HG02763 (cell line): ENCODE measurements around the gene PRKAR2A.
A peak's percentile ranks its signal among the peaks of the same experiment; 100 is the strongest.
"Not testable (repeated sequence)": the region's sequence is repeated elsewhere in the genome, so short reads cannot be mapped to it uniquely, and the experiment has no call there.

Source experiments
- ATAC-seq: cut with Tn5 transposase; IDR thresholded peaks from one replicate; pipeline ENCODE4 v1.9.1; 2021; ENCODE audit warnings: mild to moderate bottlenecking, moderate library complexity; ENCODE audit not compliant: unreplicated experiment

PRKAR2A gene

DNA sequence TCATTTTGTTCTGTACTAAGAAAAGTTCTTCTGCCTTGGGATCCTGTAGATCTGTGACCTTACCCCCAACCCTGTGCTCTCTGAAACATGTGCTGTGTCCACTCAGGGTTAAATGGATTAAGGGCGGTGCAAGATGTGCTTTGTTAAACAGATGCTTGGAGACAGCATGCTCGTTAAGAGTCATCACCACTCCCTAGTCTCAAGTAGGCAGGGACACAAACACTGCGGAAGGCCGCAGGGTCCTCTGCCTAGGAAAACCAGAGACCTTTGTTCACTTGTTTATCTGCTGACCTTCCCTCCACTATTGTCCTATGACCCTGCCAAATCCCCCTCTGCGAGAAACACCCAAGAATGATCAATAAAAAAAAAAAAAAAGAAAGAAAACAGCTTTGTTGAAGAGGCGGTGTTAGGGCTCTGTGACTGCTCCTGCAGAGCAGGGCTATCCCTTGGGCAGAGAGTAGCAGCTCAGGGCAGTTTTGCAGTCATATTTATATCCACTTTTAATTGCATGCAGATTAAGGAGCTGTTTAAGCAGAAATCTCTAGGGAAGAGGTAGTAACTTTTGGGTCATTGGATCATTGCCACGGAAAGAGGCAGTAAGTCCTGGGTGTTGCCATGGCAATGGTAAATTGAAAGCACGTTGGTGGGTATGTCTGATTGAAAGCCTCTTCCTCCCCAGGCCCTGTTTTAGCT is 112.5 kb downstream of the PRKAR2A start:
- ATAC-seq = not testable (repeated sequence)

DNA sequence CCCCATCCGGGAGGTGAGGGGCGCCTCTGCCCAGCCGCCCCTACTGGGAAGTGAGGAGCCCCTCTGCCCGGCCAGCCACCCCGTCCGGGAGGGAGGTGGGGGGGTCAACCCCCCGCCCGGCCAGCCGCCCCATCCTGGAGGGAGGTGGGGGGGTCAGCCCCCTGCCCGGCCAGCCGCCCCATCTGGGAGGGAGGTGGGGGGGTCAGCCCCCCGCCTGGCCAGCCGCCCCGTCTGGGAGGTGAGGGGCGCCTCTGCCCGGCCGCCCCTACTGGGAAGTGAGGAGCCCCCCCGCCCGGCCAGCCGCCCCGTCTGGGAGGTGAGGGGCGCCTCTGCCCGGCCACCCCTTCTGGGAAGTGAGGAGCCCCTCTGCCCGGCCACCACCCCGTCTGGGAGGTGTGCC is 113.1 kb downstream of the PRKAR2A start:
- ATAC-seq = not testable (repeated sequence)

DNA sequence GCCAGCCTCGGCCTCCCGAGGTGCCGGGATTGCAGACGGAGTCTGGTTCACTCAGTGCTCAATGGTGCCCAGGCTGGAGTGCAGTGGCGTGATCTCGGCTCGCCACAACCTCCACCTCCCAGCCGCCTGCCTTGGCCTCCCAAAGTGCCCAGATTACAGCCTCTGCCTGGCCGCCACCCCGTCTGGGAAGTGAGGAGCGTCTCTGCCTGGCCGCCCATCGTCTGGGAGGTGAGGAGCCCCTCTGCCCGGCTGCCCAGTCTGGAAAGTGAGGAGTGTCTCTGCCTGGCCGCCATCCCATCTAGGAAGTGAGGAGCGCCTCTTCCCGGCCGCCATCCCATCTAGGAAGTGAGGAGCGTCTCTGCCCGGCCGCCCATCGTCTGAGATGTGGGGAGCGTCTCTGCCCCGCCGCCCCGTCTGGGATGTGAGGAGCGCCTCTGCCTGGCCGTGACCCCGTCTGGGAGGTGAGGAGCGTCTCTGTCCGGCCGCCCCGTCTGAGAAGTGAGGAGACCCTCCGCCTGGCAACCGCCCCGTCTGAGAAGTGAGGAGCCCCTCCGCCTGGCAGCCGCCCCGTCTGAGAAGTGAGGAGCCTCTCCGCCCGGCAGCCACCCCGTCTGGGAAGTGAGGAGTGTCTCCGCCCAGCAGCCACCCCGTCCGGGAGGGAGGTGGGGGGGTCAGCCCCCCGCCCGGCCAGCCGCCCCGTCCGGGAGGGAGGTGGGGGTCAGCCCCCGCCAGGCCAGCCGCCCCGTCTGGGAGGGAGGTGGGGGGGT is 113.7 kb downstream of the PRKAR2A start:
- not testable (repeated sequence) for ATAC-seq

DNA sequence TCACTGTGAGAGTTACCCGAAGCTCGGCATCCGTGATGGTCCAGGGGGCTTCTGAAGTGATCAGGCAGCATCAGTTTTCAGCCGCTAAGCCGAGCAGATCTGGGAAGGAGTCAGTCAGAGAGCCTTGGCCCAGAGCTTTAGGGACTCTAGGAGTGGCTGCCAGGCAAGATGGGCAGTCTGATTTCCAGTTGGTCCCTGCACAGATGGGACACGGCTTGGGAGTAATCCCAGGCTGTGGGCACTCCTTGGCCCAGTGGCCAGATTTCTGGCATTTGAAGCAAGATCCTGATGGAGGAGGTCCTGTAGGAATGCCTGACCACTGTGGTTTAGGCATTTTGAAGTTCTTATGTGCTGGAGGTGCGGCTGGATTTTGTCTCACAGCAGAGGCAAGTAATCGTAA is 120.2 kb downstream of the PRKAR2A start:
- ATAC-seq = no peak

DNA sequence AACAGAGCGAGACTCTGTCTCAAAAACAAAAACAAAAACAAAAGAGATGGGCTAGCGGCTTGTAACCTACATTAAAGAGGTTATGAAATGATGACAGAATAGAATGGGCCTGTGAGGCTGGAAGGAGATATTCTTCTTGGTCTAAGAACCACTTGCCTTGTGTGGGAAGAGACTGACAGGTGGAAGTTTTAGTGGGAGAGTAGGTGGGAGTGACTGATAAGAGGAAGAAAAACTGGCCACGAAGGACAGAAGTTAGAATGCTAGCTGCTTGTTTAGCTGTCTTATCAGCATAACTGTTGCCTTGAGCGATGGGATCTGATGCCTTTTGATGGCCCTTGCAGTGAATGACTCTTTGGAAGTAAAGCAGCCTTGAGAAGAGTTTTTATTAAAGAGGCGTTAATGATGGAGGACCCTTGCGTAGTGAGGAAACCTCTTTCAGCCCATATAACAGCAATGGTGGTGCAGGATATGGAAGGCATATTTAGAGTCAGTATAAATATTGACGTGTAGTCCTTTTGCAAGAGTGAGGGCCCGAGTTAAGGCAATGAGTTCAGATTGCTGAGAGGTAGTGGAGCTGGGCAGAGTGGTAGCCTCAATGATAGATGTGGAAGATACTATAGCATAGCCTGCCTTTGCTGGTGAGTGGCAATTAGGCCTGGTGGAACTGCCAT is 122.4 kb downstream of the PRKAR2A start:
- not testable (repeated sequence) for ATAC-seq

DNA sequence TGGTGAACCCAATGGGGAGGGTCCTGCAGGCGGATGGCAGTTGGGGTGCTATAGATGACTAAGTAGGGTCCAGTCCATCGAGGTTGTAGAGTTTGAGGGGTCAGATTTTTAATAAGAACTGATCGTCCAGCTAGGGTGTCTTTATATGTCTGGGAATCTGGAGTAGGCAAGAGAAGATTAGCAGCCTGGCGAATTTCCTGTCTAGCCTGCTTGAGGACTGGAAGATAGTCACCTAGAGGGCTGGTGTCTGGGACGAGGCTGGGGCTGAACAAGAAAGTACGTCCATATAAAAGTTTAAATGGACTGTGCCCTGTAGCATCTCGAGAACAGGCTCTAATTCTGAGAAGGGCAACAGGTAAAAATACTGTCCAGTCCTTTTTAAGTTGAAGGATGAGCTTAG is 123.9 kb downstream of the PRKAR2A start:
- ATAC-seq = no peak

DNA sequence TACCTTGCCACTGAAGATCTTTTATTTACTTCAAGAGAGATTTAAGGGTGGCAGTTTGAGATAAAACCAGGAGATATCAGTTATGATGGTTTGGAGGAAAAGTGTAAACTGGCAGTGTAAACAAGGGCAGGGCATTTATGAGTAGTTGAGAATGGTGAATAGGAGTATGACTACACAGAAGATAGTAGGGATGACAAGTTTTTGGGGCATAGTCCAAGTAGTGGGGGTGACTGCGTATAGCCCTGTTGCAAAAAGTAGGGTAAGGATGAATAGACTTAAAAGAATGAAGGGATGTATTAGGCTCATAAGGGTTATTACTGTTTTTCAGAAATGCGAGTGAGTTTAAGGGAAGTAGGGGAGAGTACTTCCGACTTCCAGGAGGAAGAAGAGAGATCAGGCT is 124.4 kb downstream of the PRKAR2A start:
- not testable (repeated sequence) for ATAC-seq

DNA sequence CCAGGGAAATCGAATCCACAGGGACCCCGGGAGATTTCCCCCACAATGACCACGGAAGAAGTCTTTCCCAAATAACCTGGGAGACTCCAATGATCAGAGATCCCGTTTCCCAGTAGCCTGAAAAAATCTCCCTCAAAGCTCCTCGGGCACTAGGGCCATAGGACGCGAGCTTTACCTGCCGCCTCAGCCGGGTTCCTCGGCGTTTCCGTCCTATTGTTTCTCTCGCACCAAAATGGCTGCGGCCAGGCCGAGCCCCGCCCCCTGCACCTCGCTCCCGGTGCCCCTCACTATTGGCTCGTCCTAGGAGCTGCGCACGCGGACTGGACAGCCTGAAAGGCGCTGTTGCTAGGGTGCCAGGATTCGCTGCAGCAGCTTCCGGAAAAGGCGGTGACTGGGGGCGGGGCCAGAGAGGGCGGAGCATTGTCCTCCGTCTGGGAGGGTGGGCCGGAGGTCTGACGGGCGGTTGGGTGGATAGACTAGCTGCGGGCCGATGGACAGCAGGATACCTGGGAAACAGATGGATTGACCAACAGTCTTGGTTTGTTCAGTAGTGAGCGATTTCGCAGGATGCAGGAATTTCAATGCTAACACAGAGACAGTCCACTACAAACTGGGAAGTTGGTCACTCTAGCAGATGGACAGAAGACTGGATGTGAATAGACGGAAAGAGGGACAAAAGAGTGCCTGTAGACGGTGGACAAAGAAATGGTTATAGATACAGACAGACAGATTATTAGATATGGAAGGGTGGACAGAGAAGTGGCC is 130.5 kb downstream of the PRKAR2A start, which contains the start of gene IP6K2:
Gene IP6K2, minus strand, starts transcription at position 240 of the 765 bp plus-strand sequence. CDS start 21,930 bp downstream, outside the sequence.
- ATAC-seq = peak; percentile 98

DNA sequence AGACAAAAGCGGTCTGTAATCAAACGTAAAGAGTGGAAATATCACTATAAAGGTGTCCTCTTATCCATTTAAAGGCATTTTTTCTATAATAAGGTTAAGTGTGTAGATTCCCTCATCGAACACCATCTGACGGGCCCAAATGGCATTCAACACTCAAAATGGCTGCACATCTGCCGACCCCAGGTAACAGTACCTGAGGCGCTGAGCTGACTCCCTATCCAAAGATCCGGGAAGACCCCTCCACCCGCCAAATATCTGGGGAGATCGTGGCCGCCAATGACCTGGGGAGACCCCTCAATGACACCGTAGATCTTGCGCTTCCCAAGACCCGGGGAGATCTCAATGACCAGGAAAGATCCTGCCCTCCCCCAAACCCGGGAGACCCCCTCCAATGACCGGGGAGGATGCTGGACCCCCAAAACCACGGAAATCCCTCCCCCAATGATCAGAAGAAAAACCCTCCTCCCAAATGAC is 131.1 kb downstream of the PRKAR2A start:
- no peak for ATAC-seq

DNA sequence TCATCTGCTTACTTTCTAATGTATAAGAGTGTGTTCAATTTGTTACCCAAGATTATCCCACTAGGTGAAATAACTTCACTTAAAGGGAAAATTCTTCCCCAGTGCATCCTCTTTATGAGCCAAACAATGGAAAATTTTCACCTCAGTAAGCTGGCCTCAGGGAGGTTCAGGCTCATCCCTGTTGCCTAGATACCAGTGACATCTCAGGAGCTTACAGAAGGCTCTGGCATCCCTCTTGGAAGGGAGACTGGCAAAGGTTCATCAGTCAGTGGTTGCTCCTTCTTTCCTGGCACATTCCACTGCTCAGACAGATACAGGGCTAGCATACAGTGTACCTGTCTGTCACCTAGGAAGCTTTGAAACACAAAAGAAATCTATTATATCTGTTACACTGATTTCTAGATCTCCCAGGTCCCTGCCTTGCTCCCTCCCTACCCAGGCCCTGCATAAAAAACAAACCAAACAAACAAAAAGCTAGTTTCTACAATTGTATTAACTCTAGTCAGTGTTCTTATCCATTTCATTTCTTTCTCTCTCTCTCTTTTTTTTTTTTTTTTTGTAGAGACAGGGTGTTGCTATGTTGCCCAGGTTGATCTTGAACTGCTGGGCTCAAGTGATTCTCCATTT is 132.4 kb downstream of the PRKAR2A start:
- no peak for ATAC-seq

DNA sequence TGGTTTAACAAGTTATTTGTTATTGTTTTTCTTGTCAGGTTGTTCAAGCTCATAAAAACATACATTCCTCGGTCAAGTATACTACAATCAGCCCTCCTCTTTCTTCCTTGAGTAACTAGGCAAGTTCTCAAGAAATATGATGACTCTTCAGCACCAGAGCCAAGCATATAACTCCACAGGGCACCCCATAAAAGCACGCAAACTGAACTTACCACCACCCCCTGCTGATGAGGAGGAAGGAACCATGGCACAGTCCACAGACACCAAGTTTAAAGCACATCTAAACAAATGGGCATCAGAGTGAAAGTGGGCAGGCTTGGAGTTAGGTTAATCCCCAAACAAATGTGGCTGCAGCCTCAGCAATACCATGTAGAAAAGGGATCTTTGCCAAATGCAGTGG is 135.9 kb downstream of the PRKAR2A start:
- no peak for ATAC-seq

DNA sequence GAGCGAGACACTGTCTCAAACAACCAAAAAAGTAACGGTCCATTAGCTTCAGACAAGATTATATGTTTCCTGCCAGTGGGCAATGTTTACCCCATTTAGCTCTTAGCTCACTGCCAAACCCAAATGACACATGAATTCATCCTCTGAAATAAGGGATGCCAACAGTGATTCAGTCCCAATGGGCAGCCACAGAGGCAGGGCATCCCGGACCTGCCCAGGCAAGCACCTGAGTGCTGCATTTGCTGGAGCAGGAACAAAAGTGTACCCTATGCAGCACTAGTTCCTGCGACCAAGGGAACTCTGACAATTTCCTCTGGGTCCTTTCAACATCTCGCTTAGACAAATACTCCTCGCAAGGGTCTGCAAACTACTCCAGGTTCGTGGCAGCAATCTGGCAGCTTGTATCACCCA is 138.6 kb downstream of the PRKAR2A start:
- no peak for ATAC-seq

DNA sequence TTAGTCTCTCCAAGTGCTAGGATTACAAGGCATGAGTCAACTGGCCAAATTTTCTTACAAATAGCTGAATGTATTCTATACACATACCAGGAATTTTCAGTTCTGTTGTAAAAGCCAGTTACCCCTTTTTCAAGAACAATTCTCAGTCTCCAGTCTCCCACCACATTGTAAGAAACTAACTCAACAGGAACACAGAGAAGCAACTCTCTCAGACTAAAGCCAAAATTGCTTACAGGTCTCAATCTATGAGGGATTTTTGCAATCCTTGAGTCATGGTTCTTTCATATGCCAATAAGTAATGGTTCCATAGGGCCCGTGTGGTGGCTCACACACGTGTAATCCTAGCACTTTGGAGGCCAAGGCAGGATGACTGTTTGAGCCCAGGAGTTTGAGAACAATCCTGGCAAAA is 139.2 kb downstream of the PRKAR2A start:
- no peak for ATAC-seq

DNA sequence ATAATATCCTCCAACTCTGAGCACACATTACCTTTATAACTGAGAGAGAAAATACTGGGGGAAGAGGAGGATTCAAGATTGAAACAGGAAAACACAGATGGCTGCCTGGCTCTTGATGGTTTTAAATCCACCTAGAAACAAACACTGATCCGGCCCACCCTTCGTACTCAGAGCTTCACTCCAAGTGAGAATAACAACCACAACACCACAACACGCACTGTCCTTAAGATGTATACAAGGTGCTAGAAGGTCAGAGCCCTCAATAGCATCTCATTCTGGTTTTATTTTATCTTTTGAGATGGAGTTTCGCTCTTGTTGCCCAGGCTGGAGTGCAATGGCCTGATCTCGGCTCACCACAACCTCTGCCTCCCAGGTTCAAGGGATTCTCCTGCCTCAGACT is 140.5 kb downstream of the PRKAR2A start:
- no peak for ATAC-seq

DNA sequence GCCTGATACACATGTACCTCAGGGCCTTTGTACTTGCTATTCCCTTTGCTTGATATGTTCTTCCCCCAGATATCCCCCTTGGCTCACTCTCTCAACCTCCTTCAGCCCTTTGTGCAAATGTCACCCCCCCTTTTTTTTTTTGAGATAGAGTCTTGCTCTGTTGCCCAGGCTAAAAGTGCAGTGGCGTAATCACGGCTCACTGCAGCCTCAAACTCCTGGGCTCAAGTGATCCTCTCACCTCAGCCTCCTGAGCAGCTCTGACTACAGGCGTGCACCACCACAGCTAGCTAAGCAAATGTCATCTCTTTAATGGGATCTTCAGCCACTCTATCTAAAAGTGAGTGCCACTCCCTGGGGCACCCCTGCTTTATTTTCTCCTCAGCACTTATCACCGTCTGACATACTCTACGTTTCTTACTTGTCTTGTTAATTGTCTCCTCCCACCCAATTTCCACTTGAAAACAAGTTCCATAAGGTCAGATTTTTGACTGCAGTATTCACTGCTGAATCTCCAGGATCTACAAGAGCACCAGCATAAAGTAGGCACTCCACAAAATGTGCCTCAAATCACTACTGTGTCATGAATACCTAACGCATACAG is 145.3 kb downstream of the PRKAR2A start:
- ATAC-seq = no peak

DNA sequence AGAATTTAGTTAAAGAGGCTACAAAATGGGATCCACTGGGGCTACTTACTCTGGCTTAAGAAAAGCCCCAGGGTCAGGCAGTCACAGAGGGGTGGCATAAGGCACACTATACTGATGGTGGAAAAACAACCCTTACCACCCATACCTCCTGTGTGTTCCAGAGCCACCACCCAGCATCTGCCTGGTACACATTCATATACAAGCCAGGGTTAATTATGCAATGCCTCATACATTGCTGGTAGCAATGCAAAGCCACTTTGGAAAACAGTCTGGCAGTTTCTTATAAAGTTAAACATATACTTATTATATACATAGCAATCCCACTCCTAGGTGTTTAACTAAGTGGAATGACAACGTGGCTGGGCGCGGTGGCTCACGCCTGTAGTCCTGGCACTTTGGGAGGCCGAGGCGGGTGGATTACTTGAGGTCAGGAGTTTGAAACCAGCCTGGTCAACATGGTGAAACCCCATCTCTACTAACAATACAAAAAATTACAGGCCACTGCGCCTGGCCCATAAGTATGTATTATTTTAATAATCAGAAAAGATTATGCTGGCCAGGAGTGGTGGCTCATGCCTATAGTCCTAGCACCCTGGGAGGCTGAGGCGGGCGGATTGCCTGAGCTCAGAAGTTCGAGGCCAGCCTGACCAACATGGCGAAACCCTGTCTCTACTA is 146.8 kb downstream of the PRKAR2A start:
- no peak for ATAC-seq

DNA sequence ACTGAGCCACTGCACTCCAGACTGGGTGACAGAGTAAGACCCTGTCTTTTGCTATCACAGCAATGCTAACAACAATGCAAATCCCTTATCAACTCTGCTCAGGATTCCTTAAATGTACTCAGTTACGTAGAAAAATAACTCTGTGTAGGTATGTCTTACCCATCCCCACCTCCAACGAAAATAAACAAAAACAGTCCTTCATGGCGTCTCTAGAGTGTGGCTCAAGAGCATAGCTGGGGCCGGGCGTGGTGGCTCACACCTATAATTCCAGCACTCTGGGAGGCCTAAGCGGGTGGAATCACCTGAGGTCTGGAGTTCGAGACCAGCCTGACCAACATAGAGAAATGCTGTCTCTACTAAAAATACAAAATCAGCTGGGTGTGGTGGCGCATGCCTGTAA is 148.8 kb downstream of the PRKAR2A start:
- no peak for ATAC-seq

DNA sequence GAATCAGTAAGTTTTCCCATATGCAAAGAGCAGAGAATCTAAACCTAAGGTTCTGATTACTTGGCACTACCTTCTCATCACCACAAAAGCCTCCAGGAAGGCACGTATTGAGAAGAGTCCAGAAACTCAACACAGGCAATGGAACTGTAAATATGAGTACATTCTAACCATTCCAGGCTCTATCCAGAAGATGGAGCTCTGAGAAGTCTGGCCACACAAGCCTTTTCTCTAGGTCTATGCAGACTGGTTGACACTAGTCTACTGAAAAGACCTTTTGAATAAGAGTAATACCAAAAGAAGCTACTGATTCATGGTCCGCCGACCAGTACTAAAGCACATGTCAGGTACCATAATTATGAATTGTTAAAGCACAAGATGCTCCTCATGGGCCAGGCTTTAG is 149.7 kb downstream of the PRKAR2A start:
- ATAC-seq = no peak

DNA sequence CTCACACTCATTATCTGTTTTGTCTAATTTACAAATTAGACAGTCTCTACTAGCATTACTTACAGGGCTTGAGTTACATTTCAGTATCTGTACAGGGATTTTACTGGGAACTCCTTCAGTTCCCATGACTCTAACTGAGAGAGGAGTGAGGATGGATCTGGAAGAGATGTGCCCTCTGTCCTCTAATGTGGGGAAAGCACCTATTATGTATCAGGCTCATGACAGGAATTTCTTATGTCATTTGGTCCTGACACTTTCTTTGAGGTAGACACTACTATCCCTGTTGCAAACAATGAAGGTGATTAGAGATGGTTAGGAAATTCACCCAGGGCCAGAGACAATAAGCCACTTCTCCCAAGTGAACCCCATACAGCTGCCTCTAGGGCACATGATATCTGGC is 151.1 kb downstream of the PRKAR2A start:
- ATAC-seq = no peak
